Measurements from ENCODE around the gene PKDREJ.
"Not testable (repeated sequence)": the region's sequence is repeated elsewhere in the genome, so short reads cannot be mapped to it uniquely, and the experiment has no call there.

The PKDREJ gene

DNA sequence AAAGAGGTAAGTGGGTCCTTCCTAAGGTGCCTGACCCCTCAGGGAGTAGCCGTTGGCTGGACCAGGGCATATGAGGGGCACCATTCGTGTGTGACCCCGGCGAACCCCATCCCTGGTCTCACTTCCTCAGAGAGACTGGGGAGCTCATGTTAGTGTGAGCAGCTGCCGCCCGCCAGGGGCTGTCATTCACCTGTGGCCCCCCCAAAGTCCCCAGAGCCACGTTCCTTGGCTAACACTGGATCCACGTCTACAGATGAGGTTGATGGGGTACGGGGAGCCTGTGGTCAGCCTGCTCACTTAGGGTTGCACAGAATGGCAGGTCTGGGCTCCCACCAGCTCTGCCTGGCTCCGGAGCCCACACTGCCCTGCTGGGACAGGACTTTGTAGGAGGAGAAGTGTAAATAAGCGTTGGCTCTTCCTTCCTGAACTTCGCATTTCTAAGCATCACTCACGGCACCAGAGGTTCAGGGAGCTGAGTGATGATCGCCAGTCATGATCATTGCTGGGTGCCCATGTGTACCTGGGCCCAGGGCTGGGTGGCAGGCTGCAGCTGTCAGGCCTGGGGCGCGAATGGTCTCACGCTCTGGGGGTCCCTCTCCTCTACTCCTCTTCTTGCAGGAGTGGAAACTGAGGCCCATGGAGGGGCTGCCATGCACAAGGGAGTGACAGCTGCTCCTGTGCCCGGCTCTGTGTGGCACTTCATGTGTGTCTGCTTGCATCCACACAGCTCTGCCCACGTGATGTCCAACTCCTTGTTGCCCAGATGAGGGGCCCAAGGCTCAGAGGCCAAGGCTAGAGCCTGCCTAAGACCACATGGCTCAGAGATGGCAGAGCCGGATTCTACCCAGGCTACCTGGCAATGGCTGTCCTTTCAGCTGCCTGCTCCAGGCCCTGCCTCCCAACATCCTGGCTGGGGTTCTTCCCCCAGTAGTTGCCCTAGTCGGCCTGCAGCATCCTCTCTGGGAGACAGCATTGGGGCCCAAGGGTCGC, 15.8 kb upstream of the PKDREJ start:
- Mint-ChIP-seq H3K9me3 (no peaks in the 10 kb centered on the region), H3K27ac (no peak overlapping the region), H3K4me1 (peaks cover 32% of the 10 kb centered on the region), H3K36me3 (peaks cover 47% of the 10 kb centered on the region), H3K4me3 (no peak overlapping the region), H3K27me3 (no peaks in the 10 kb centered on the region)
- ATAC-seq, result no peak

DNA sequence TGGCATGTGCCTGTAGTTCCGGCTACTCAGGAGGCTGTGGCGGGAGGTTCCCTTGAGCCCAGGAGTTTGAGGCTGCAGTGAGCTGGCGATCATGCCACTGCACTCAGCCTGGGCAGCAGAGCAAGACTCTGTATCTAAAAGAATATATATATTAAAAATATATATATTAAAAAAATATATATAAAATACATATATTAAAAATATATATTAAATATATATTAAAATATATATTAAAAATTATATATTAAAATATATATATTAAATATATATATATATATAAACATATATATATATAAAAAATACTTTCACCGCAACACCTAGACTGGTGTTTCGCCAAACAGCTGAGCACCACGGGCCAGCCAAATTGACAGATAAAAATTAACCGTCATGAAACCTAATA, 13.4 kb upstream of the PKDREJ start:
- Mint-ChIP-seq H3K4me1 (peaks cover 26% of the 10 kb centered on the region), H3K36me3 (peaks cover 41% of the 10 kb centered on the region), H3K27ac (no peak overlapping the region), H3K27me3 (no peaks in the 10 kb centered on the region), H3K9me3 (no peaks in the 10 kb centered on the region), H3K4me3 (no peak overlapping the region)
- no peak for ATAC-seq

DNA sequence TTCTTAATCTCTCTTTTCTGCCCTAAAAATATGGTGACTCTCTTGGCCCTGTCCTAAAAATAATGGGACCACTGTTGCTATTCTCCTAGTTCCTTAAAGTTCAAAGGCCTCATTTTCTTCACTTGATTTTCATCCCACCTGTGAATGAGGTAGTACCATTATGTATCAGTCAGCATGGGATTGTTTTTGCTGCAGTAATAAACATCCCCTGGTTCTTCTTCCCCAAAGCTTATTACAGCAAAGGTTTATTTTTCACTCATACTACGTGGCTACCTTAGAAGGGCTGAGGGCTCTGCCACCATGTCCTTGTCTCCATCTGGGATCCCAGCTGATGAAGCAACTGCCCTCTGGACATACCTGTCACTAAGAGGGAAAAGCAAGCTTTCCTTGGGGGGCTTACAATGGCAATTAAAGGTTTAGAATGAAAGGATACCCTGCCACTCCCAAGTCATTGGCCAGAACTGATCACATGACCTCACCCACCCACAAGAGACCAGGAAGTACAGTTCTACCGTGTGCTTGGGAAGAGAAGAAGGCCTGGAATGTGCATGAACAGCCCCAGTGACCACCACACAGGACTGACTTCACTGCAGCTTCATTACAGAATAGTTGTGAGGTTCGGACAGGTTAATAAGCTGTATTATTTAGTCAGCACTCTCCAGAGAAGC, 12.4 kb upstream of the PKDREJ start:
- Mint-ChIP-seq H3K4me3 (no peak overlapping the region), H3K4me1 (peaks cover 16% of the 10 kb centered on the region), H3K27me3 (no peaks in the 10 kb centered on the region), H3K9me3 (no peaks in the 10 kb centered on the region), H3K36me3 (peaks cover 40% of the 10 kb centered on the region), H3K27ac (no peak overlapping the region)
- no peak for ATAC-seq

- Mint-ChIP-seq H3K4me1 (peaks cover 15% of the 10 kb centered on the region), H3K4me3 (no peak overlapping the region), H3K27ac (no peak overlapping the region), H3K27me3 (no peaks in the 10 kb centered on the region), H3K36me3 (peaks cover 34% of the 10 kb centered on the region), H3K9me3 (no peaks in the 10 kb centered on the region)
- no peak for ATAC-seq
These were observed 11.2 kb upstream of the PKDREJ start for GRCh38 chr22:46274381-46274780.

GRCh38 chr22:46273432-46274148, 10.4 kb upstream of the PKDREJ start:
- Mint-ChIP-seq H3K9me3 (no peaks in the 10 kb centered on the region), H3K4me3 (no peak overlapping the region), H3K27me3 (no peaks in the 10 kb centered on the region), H3K4me1 (peaks cover 14% of the 10 kb centered on the region), H3K36me3 (peaks cover 30% of the 10 kb centered on the region), H3K27ac (no peak overlapping the region)
- ATAC-seq, result no peak

- ATAC-seq, result no peak
- H3K4me1 Mint-ChIP-seq, result peaks cover 16% of the 10 kb centered on the region
- H3K4me3 Mint-ChIP-seq, result no peak overlapping the region
- no peaks in the 10 kb centered on the region for H3K27me3 Mint-ChIP-seq
- peaks cover 23% of the 10 kb centered on the region for H3K36me3 Mint-ChIP-seq
- H3K9me3 Mint-ChIP-seq, result no peaks in the 10 kb centered on the region
- no peak overlapping the region for H3K27ac Mint-ChIP-seq
These were observed 9.8 kb upstream of the PKDREJ start for GRCh38 chr22:46272762-46273431.

DNA sequence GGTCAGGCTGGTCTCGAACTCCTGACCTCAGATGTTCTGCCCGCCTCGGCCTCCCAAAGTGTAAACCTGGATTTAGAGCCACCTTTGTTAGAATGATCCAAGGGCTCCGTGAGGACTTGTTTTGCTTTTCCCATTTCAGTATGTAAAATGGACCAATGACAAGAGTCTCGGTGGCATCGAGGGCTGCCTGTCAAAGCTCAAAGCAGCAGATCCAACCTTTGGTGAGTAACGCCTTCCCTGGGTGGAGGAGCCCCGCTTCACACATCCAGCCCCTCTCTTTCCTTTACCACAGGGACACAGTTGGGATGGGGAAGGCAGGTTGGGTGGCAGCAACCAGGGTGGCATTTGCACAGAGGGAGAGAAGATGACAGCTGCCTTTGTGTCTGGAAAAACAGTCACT, 9.1 kb upstream of the PKDREJ start:
- Mint-ChIP-seq H3K36me3 (peaks cover 19% of the 10 kb centered on the region), H3K27ac (no peak overlapping the region), H3K9me3 (no peaks in the 10 kb centered on the region), H3K27me3 (no peaks in the 10 kb centered on the region), H3K4me3 (no peak overlapping the region), H3K4me1 (peaks cover 21% of the 10 kb centered on the region)
- no peak for ATAC-seq

- H3K27me3 Mint-ChIP-seq, result peaks cover under 1% of the 10 kb centered on the region
- peaks cover 5% of the 10 kb centered on the region for H3K36me3 Mint-ChIP-seq
- no peak for ATAC-seq
- no peaks in the 10 kb centered on the region for H3K9me3 Mint-ChIP-seq
- no peak overlapping the region for H3K27ac Mint-ChIP-seq
- H3K4me1 Mint-ChIP-seq, result peaks cover 23% of the 10 kb centered on the region
- no peak overlapping the region for H3K4me3 Mint-ChIP-seq
These were observed 6.4 kb upstream of the PKDREJ start for GRCh38 chr22:46269564-46269963.

DNA sequence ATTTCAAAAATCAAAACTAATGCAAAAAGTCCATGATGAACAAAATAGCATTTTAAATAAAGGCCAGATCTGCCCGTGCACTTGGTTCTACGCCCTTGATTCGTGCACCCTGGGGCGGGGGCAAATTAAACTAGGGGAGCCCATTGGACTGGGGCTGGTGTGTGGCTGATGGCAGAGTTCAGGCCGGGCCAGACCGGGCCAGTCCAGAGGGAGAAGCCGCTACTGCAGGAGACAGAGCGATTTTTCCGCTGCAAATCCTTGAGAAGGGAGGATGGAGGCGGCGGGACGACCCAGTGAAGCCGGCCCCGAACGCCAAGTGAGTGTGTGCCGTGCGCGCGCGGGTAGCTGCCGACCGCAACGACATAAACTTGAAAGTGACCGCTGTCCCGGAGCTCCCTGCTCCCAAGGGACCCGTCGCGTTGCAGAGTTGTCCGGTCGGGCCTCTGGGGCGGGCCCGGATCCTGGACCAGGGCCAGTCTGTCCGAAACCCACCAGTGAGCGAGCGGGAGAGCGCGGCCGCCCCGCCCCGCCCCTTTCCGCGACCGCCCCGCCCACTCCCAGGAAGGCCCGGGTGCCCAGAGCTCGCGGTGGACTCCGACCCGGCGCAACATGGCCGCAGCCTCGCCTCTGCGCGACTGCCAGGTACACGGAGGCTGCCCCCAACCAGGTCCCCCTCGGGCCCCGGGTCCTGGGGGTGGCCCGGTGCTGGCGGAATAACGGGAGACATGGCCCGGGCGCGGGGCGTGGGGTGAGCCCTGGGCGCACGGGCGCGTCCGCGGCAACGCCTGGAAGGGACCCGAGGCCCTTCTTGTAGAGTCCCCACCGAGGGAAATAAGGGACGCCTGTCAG, 4.5 kb upstream of the PKDREJ start, which contains the start of gene TTC38:
TSS of gene TTC38 (plus strand) at position 578 of the 849 bp plus-strand sequence. CDS start at position 610, 32 bp downstream.
- H3K27ac Mint-ChIP-seq, result peak within 1 kb of the TSS; percentile 76
- H3K4me1 Mint-ChIP-seq, result peaks cover 23% of the 10 kb centered on the region
- H3K4me3 Mint-ChIP-seq, result peak within 1 kb of the TSS; percentile 92
- H3K36me3 Mint-ChIP-seq, result no peaks in the 10 kb centered on the region
- no peaks in the 10 kb centered on the region for H3K9me3 Mint-ChIP-seq
- peak; percentile 88 for ATAC-seq
- peaks cover 16% of the 10 kb centered on the region for H3K27me3 Mint-ChIP-seq

- not testable (repeated sequence) for H3K27ac Mint-ChIP-seq, H3K4me3 Mint-ChIP-seq, H3K36me3 Mint-ChIP-seq, H3K9me3 Mint-ChIP-seq, ATAC-seq
- Mint-ChIP-seq H3K4me1 (peaks cover 23% of the 10 kb centered on the region), H3K27me3 (peaks cover 34% of the 10 kb centered on the region)
These were observed 2.5 kb upstream of the PKDREJ start for GRCh38 chr22:46265627-46266026.

GRCh38 chr22:46264520-46264919, 1.4 kb upstream of the PKDREJ start:
- Mint-ChIP-seq H3K4me1 (peaks cover 16% of the 10 kb centered on the region), H3K27me3 (peaks cover 42% of the 10 kb centered on the region)
- not testable (repeated sequence) for H3K9me3 Mint-ChIP-seq, H3K27ac Mint-ChIP-seq, ATAC-seq, H3K36me3 Mint-ChIP-seq, H3K4me3 Mint-ChIP-seq

DNA sequence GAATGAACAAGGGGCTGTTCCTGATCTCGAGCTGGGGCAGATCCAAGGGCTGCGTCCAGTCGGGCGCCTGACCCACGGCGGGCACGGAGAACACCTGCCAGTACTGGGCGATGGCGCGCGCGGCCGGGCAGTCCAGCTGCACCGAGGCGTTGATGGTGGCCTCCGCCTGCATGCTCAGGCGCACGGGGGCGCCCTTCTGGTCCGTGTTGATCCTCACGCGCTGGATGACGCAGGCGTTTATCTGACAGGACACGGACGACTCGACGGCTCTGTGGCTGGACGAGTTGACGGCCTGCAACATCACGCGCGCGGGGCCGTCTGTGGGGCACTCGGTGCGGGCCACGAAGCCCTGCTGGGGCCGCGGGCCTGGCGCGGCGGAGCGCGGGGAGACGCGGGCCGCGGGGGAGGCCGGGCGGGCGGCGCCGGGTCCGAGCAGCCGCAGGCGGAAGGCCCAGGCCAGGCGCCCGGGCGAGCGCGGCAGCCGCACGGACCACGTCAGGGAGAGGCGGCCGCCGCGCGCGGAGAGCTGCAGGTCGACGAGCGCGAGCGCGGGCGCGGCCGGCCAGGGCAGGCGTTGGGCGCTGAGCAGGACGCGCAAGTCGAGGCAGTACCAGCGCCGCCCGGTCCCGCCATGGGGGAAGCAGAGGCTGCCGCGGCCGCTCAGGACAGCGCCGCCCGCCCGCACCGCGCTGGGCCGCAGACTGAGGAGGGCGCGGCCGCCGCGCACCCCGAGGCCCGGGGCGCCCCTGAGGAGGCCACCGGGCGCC, 511 bp downstream of the PKDREJ start:
- peaks cover 49% of the 10 kb centered on the region for H3K27me3 Mint-ChIP-seq
- H3K36me3 Mint-ChIP-seq, result no peaks in the 10 kb centered on the region
- H3K27ac Mint-ChIP-seq, result no peak overlapping the region
- peaks cover 6% of the 10 kb centered on the region for H3K4me1 Mint-ChIP-seq
- H3K4me3 Mint-ChIP-seq, result no peak overlapping the region
- ATAC-seq, result peak; percentile 46
- no peaks in the 10 kb centered on the region for H3K9me3 Mint-ChIP-seq

GRCh38 chr22:46260038-46260437, 3.1 kb downstream of the PKDREJ start:
- no peak for ATAC-seq
- no peaks in the 10 kb centered on the region for H3K36me3 Mint-ChIP-seq
- H3K27ac Mint-ChIP-seq, result no peak overlapping the region
- no peak overlapping the region for H3K4me3 Mint-ChIP-seq
- no peaks in the 10 kb centered on the region for H3K9me3 Mint-ChIP-seq
- no peaks in the 10 kb centered on the region for H3K4me1 Mint-ChIP-seq
- H3K27me3 Mint-ChIP-seq, result peaks cover 49% of the 10 kb centered on the region

Data from stimulated activated memory B cell treated with anti-CD40 and anti-IgM and Interleukin-4, amounts not matched to agents 10 μg/mL and 1 μg/mL and 100 μg/mL, for 72 hours (primary cell).